B cell (primary cell): ENCODE results near the gene PLA2G3. TPM values are rescaled to one million over a fixed set of nuclear protein-coding genes. Genes with fewer than 3 reads are reported as not detected.

Experiments
- ATAC-seq: fragments of 200-7000 bp; cut with Tn5 transposase; one replicate; pipeline ENCODE4 v1.10.0; 2021; ENCODE audit warnings: low read depth, mild to moderate bottlenecking, moderate number of reproducible peaks, moderate library complexity
- CTCF ChIA-PET: fragments of 350-600 bp; sonication (Branson Sonifier 250); formaldehyde crosslinking; loops from one replicate; lab custom pipeline; 2021; ENCODE audit warnings: antibody characterized with exemption, inconsistent platforms; lab: Charles Lee
- POLR2A ChIA-PET: fragments of 350-600 bp; sonication (Branson Sonifier 250); formaldehyde crosslinking; loops from one replicate; lab custom pipeline; 2021; ENCODE audit warnings: antibody characterized with exemption; lab: Charles Lee
- DNase-seq: peaks from one replicate; pipeline ENCODE4 v3.0.0; 2013
- H2AFZ ChIP-seq: 2 replicates; pipeline ENCODE4 v1.6.1; 2012; ENCODE audit warnings: mild to moderate bottlenecking, low read depth, low read length; ENCODE audit not compliant: insufficient read depth, poor library complexity, severe bottlenecking
- H3K27ac ChIP-seq, 2 donors: 1 replicate in 1 of 2; 2 replicates in 1 of 2; pipeline ENCODE4 v1.5.1; 2012 to 2013; ENCODE audit warnings: low read length in 2 of 2, mild to moderate bottlenecking in 2 of 2, moderate library complexity in 1 of 2
- H3K27me3 ChIP-seq, 4 experiments: fragments of 200-600 bp in 1 of 4; sonication (generic) in 1 of 4; replicated peaks in 1 of 4; 1 replicate in 2 of 4; 2 replicates in 2 of 4; pipeline versions ENCODE4 v1.6.1 to v1.7.0; 2013 to 2016; ENCODE audit warnings: low read length in 3 of 4, mild to moderate bottlenecking in 2 of 4, mixed read lengths in 1 of 4, moderate library complexity in 1 of 4; ENCODE audit not compliant: insufficient read depth in 4 of 4, control insufficient read depth in 3 of 4; ENCODE audit errors: control extremely low read depth in 1 of 4
- H3K36me3 ChIP-seq, 2 experiments: replicated peaks in 1 of 2; 1 replicate in 1 of 2; 2 replicates in 1 of 2; pipeline versions ENCODE4 v1.6.1 to v1.7.1; 2013; ENCODE audit warnings: low read length in 1 of 2; ENCODE audit not compliant: insufficient read depth in 2 of 2, control insufficient read depth in 1 of 2; ENCODE audit errors: control extremely low read depth in 1 of 2, extremely low read depth in 1 of 2
- H3K4me1 ChIP-seq, 2 donors: fragments of 200-600 bp in 1 of 2; sonication (generic) in 1 of 2; 1 replicate in 1 of 2; 2 replicates in 1 of 2; pipeline versions ENCODE4 v1.5.1 to v1.6.1; 2013 to 2017; ENCODE audit warnings: low read length in 2 of 2; ENCODE audit not compliant: control insufficient read depth in 2 of 2, insufficient read depth in 2 of 2
- H3K4me2 ChIP-seq: replicated peaks from 2 replicates; pipeline ENCODE3; 2012; ENCODE audit warnings: mild to moderate bottlenecking, low read depth, low read length; ENCODE audit not compliant: poor library complexity, severe bottlenecking
- H3K4me3 ChIP-seq, 5 experiments: fragments of 200-600 bp in 1 of 5; sonication (generic) in 1 of 5; 1 replicate in 3 of 5; 2 replicates in 2 of 5; pipeline versions ENCODE4 v1.5.1 to v1.7.0; 2011 to 2016; ENCODE audit warnings: low read length in 4 of 5, mild to moderate bottlenecking in 4 of 5, low read depth in 2 of 5, control low read depth in 1 of 5, moderate library complexity in 1 of 5; ENCODE audit not compliant: insufficient read depth in 1 of 5; ENCODE audit errors: control extremely low read depth in 1 of 5, extremely low read depth in 1 of 5
- H3K79me2 ChIP-seq: fragments of 200-600 bp; sonication (generic); one replicate; pipeline ENCODE4 v1.6.0; 2016; ENCODE audit warnings: low read length; ENCODE audit not compliant: control insufficient read depth, insufficient read depth
- H3K9ac ChIP-seq: fragments of 200-600 bp; sonication (generic); 2 replicates; pipeline ENCODE4 v1.6.1; 2017; ENCODE audit warnings: mild to moderate bottlenecking, low read length, moderate library complexity
- H3K9me3 ChIP-seq, 3 donors: one replicate each; pipeline versions ENCODE4 v1.6.1 to v1.7.1; 2013; ENCODE audit warnings: low read length in 2 of 3; ENCODE audit not compliant: control insufficient read depth in 2 of 3, insufficient read depth in 1 of 3; ENCODE audit errors: control extremely low read depth in 1 of 3
- H4K20me1 ChIP-seq: 2 replicates; pipeline ENCODE4 v1.6.0; 2012; ENCODE audit warnings: mild to moderate bottlenecking, low read length; ENCODE audit not compliant: insufficient read depth, control insufficient read depth, poor library complexity, severe bottlenecking
- H3K27ac Mint-ChIP-seq: one replicate; pipeline ENCODE4 v1.8.0; 2021; ENCODE audit warnings: mixed read lengths
- H3K27me3 Mint-ChIP-seq: one replicate; pipeline ENCODE4 v1.8.0; 2021; ENCODE audit warnings: mixed read lengths
- H3K4me1 Mint-ChIP-seq: one replicate; pipeline ENCODE4 v1.8.0; 2021; ENCODE audit warnings: mixed read lengths
- H3K4me3 Mint-ChIP-seq: one replicate; pipeline ENCODE4 v1.8.0; 2021; ENCODE audit warnings: mixed read lengths
- H3K9me3 Mint-ChIP-seq: one replicate; pipeline ENCODE4 v1.8.0; 2022; ENCODE audit warnings: mixed read lengths; ENCODE audit not compliant: insufficient read depth
- CTCF ChIP-seq: fragments of 200-600 bp; IDR thresholded peaks from one replicate; pipeline ENCODE4 v1.8.0; 2022; ENCODE audit warnings: antibody characterized with exemption, mild to moderate bottlenecking
- EZH2 ChIP-seq: IDR thresholded peaks from 2 replicates; pipeline ENCODE4 v1.6.1; 2012; ENCODE audit warnings: borderline replicate concordance, low read depth, mild to moderate bottlenecking, moderate library complexity, low read length; ENCODE audit not compliant: insufficient read depth, poor library complexity, severe bottlenecking
- WGBS: methylation state at CpG from one replicate; pipeline ENCODE4 v1.1.5; 2013; ENCODE audit warnings: missing lambda C conversion rate; ENCODE audit not compliant: insufficient coverage; 5-methylcytosine and 5-hydroxymethylcytosine counted together
- intact Hi-C: fragments of 100-400 bp; cut with micrococcal nuclease; formaldehyde crosslinking; loops from one replicate; pipeline ENCODE4 v1.10.0; 2022
- polyA plus RNA-seq: library from polyadenylated mRNA; depleted of rRNA; stranded (reverse); fragments of >200 nt; gene quantifications from 2 replicates; pipeline ENCODE4 v1.2.3, GENCODE V29; 2012
- total RNA-seq, 2 donors: library from RNA; stranded (reverse); fragments of 120-200 nt in 1 of 2; gene quantifications; 1 replicate in 1 of 2; 2 replicates in 1 of 2; pipeline versions ENCODE4 v1.2.3 to v1.2.4, GENCODE V29; 2013 to 2022

PLA2G3 gene
- total and polyA plus RNA-seq, 2 donors (not counting 1 experiment from before 2014, with no cell fraction given) = not detected

- DNase-seq = no peak
- Mint-ChIP-seq H3K4me3 (no peak overlapping the region), H3K4me1 (no peaks in the 10 kb centered on the region), H3K27ac (no peak overlapping the region), H3K27me3 (peaks cover 9% of the 10 kb centered on the region), H3K9me3 (no peaks in the 10 kb centered on the region)
- no peaks in the 10 kb centered on the region for H3K79me2 ChIP-seq
- no peak overlapping the region for H3K27ac ChIP-seq
- no peaks in the 10 kb centered on the region for H3K36me3 ChIP-seq
- ChIA-PET POLR2A (no interaction called here), CTCF (no interaction called here)
- intact Hi-C loops = no loop called here
- no peak overlapping the region for H3K4me3 ChIP-seq
- H3K4me2 ChIP-seq = no peak overlapping the region
- no peak overlapping the region for H2AFZ ChIP-seq
- no peak overlapping the region for H3K9ac ChIP-seq
- 79% methylated on average over 3 of the region's 4 CpGs for WGBS
- H3K4me1 ChIP-seq = no peaks in the 10 kb centered on the region
- H4K20me1 ChIP-seq = no peaks in the 10 kb centered on the region
- peaks cover 0 to 10% (median 0%) of the 10 kb centered on the region in 4 experiments for H3K27me3 ChIP-seq
- TF ChIP-seq CTCF (no peak), EZH2 (no peak)
- no peak for ATAC-seq
- H3K9me3 ChIP-seq = peaks cover 1 to 7% (median 3%) of the 10 kb centered on the region in 3 donors
These were observed 2.0 kb upstream of the PLA2G3 start for GRCh38 chr22:31142285-31142684.

GRCh38 chr22:31141551-31141950 lies 1.2 kb upstream of the PLA2G3 start:
- H3K27ac Mint-ChIP-seq = no peak overlapping the region
- Histone ChIP-seq H3K4me3 (no peak overlapping the region), H3K27me3 (peaks cover 0 to 10% (median 0%) of the 10 kb centered on the region in 4 experiments), H2AFZ (no peak overlapping the region), H3K79me2 (no peaks in the 10 kb centered on the region), H3K27ac (no peak overlapping the region), H3K36me3 (no peaks in the 10 kb centered on the region), H4K20me1 (no peaks in the 10 kb centered on the region), H3K9me3 (peaks cover 0 to 6% (median 1%) of the 10 kb centered on the region in 3 donors), H3K9ac (no peak overlapping the region), H3K4me2 (no peak overlapping the region), H3K4me1 (no peaks in the 10 kb centered on the region)
- intact Hi-C loops = no loop called here
- ChIA-PET CTCF (no interaction called here), POLR2A (no interaction called here)
- WGBS = 100% methylated on average over 1 of the region's 2 CpGs
- no peak overlapping the region for H3K4me3 Mint-ChIP-seq
- TF ChIP-seq CTCF = no peak
- H3K9me3 Mint-ChIP-seq = no peaks in the 10 kb centered on the region
- peaks cover 9% of the 10 kb centered on the region for H3K27me3 Mint-ChIP-seq
- DNase-seq = no peak
- H3K4me1 Mint-ChIP-seq = no peaks in the 10 kb centered on the region
- ATAC-seq = no peak
